ENCODE results near the gene NCOR1. TPM values are rescaled to one million over a fixed set of nuclear protein-coding genes. Genes with fewer than 3 reads are reported as not detected.

Gene NCOR1
- polyA plus RNA-seq, 2 of the 4 experiments (the other 2 are of a cell fraction) = 65.5 to 190 TPM

DNA sequence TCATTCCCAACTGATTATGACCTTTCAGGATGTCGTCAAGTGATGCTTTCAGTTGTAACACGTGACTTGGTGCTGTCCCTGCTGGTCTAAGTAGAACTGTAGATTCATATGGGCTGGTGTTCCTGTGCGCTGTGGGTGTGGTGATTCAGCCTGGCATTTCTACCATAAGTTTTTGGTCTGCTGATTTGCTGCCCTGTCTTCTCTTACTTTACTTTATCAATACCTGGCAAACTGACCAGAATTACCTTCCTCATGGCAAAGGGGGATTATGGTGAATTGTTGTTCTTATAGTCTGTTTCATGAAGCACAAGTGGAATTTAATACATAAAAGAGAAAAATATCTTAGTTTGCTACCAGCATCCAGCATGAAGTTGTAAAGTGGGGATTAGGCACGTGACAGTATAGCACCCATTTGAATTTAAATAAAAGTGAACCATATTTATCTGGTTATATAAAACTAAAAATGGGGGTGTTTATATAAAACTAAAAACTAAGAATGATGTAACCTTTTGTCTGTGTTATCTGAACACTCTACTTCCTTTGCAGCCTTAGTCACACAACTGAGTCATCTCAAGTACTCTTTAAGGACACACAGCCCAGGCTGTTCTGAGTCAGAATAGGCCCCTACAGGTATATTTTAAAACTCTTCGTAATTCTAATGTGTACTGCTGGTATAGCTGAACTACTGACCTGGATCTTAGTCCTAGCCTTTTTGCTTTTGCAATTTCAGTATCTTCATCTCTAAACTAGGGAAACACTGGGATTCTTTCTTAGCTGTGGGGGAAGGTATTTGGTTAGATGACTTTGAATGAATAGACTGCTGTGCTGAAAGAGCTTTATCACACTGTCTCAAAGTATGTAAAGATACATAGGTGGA lies 187.4 kb downstream of the NCOR1 start (continued):
- no peak; the same call in 1 of the 2 replicates for TF ChIP-seq HOXB13 (CRISPR knock-in tag; IDR thresholded peaks at IDR 0.05; ENCODE audit: low read depth)
- TF ChIP-seq ESRRA (IDR thresholded peaks at IDR 0.05; ENCODE audit: borderline replicate concordance, low read length) = no peak
- peak; percentile 58; the same call in 1 of the 2 replicates for TF ChIP-seq RARB (CRISPR knock-in tag; IDR thresholded peaks at IDR 0.05)
- TF ChIP-seq ZC3H11A (IDR thresholded peaks at IDR 0.05) = no peak
- no peak for TF ChIP-seq ELK1 (IDR thresholded peaks at IDR 0.05; ENCODE audit: low read depth, low read length)
- no peak for TF ChIP-seq PBX3 (IDR thresholded peaks at IDR 0.05)
- TF ChIP-seq CBX8 (IDR thresholded peaks at IDR 0.05) = no peak
- no peak for TF ChIP-seq ZFP36 (IDR thresholded peaks at IDR 0.05; ENCODE audit: borderline replicate concordance, partially characterized antibody)
- peak; percentile 70 for TF ChIP-seq MAFK (IDR thresholded peaks at IDR 0.05; ENCODE audit: partially characterized antibody)
- TF ChIP-seq, protein P1, sequence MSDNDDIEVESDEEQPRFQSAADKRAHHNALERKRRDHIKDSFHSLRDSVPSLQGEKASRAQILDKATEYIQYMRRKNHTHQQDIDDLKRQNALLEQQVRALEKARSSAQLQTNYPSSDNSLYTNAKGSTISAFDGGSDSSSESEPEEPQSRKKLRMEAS (IDR thresholded peaks at IDR 0.05) = peak; percentile 18; the same call in 1 of the 2 replicates
- no peak for TF ChIP-seq RNF2 (IDR thresholded peaks at IDR 0.05; ENCODE audit: borderline replicate concordance, low read depth)
- peak; percentile 94 for TF ChIP-seq JUNB (IDR thresholded peaks at IDR 0.05)
- TF ChIP-seq POLR2AphosphoS2 (conservative IDR thresholded peaks at IDR 0.05; ENCODE audit: low read length) = peak; percentile 76

DNA sequence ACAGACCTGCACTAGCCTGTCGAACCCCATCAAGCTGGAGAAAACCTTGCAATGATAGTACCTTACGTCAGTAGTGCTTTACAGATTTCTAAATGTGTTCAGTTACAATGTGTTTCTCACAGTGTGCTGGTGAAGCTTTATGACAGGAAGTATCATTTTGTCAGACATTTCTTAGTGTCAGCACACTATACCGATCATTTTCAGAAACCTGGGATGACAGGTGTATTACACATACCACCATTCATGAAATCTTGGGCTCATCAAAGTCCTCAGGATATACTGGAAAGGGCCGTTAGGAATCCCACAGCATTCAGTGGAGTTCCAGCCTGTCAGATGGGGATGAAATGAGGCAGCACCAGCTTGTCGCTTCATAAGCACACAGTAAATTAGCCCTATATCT lies 188.4 kb downstream of the NCOR1 start:
- H3K4me2 ChIP-seq = peak overlapping the region; percentile 70; the same call in 2 of the 3 replicates
- FAIRE-seq (no peak), DNase-seq (ENCODE audit: low read depth in 1 of 2, low spot score in 1 of 2) (no peak), ATAC-seq (no peak)
- no peak overlapping the region for H3K4me3 ChIP-seq
- CTCF ChIA-PET = interaction anchor here (1.0 to 5.6 kb wide), 4 partner anchors 8 to 27 kb away, joined by 3 to 35 read pairs (median 6); partner anchors contain the start of genes TTC19 and ZSWIM7
- POLR2A ChIA-PET = interaction anchor here (0.9 kb wide), 1 partner anchor 27 kb away, joined by 3 read pairs; the partner anchor contains the start of genes TTC19 and ZSWIM7
- peaks cover 31% of the 10 kb centered on the region for H3K4me1 ChIP-seq
- TF ChIP-seq, protein P2, sequence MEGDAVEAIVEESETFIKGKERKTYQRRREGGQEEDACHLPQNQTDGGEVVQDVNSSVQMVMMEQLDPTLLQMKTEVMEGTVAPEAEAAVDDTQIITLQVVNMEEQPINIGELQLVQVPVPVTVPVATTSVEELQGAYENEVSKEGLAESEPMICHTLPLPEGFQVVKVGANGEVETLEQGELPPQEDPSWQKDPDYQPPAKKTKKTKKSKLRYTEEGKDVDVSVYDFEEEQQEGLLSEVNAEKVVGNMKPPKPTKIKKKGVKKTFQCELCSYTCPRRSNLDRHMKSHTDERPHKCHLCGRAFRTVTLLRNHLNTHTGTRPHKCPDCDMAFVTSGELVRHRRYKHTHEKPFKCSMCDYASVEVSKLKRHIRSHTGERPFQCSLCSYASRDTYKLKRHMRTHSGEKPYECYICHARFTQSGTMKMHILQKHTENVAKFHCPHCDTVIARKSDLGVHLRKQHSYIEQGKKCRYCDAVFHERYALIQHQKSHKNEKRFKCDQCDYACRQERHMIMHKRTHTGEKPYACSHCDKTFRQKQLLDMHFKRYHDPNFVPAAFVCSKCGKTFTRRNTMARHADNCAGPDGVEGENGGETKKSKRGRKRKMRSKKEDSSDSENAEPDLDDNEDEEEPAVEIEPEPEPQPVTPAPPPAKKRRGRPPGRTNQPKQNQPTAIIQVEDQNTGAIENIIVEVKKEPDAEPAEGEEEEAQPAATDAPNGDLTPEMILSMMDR (IDR thresholded peaks at IDR 0.05) = no peak
- TF ChIP-seq BHLHE40 (IDR thresholded peaks at IDR 0.05; ENCODE audit: low read depth, low read length) = no peak
- TF ChIP-seq, protein P3, sequence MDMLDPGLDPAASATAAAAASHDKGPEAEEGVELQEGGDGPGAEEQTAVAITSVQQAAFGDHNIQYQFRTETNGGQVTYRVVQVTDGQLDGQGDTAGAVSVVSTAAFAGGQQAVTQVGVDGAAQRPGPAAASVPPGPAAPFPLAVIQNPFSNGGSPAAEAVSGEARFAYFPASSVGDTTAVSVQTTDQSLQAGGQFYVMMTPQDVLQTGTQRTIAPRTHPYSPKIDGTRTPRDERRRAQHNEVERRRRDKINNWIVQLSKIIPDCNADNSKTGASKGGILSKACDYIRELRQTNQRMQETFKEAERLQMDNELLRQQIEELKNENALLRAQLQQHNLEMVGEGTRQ (IDR thresholded peaks at IDR 0.05) = no peak
- no peak for TF ChIP-seq CHD2 (IDR thresholded peaks at IDR 0.05; ENCODE audit: low read length, partially characterized antibody)
- TF ChIP-seq CEBPB (IDR thresholded peaks at IDR 0.05) = no peak
- TF ChIP-seq, protein P4, sequence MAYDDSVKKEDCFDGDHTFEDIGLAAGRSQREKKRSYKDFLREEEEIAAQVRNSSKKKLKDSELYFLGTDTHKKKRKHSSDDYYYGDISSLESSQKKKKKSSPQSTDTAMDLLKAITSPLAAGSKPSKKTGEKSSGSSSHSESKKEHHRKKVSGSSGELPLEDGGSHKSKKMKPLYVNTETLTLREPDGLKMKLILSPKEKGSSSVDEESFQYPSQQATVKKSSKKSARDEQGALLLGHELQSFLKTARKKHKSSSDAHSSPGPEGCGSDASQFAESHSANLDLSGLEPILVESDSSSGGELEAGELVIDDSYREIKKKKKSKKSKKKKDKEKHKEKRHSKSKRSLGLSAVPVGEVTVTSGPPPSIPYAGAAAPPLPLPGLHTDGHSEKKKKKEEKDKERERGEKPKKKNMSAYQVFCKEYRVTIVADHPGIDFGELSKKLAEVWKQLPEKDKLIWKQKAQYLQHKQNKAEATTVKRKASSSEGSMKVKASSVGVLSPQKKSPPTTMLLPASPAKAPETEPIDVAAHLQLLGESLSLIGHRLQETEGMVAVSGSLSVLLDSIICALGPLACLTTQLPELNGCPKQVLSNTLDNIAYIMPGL (CRISPR knock-in tag; IDR thresholded peaks at IDR 0.05; ENCODE audit: borderline replicate concordance) = no peak
- TF ChIP-seq NFE2L2 (conservative IDR thresholded peaks at IDR 0.05; ENCODE audit: low read length) = no peak
- H3K9me3 ChIP-seq = no peaks in the 10 kb centered on the region
- 92% methylated on average over 5 of the region's 5 CpGs for WGBS (ENCODE audit: missing lambda C conversion rate)
- peak overlapping the region; percentile 85 to 86 for H3K27ac ChIP-seq
